Nephron progenitor cell (in vitro differentiated cells): Measurements from ENCODE around the gene KCNA5.

ENCODE experiments used
- DNase-seq: peaks from one replicate; pipeline ENCODE4 v3.0.0; 2021
- H3K27ac Mint-ChIP-seq: 2 replicates; pipeline ENCODE4 v1.8.0; 2021; ENCODE audit warnings: mild to moderate bottlenecking, moderate library complexity, mixed read lengths
- H3K27me3 Mint-ChIP-seq: 2 replicates; pipeline ENCODE4 v1.8.0; 2021; ENCODE audit warnings: mild to moderate bottlenecking, low read depth, mixed read lengths; ENCODE audit not compliant: poor library complexity
- H3K36me3 Mint-ChIP-seq: 2 replicates; pipeline ENCODE4 v1.8.0; 2021; ENCODE audit warnings: low read depth, mixed read lengths
- H3K4me1 Mint-ChIP-seq: 2 replicates; pipeline ENCODE4 v1.8.0; 2021; ENCODE audit warnings: mixed read lengths
- H3K4me3 Mint-ChIP-seq: 2 replicates; pipeline ENCODE4 v1.8.0; 2021; ENCODE audit warnings: mild to moderate bottlenecking, moderate library complexity, mixed read lengths
- H3K9me3 Mint-ChIP-seq: 2 replicates; pipeline ENCODE4 v1.8.0; 2021; ENCODE audit warnings: mild to moderate bottlenecking, moderate library complexity, mixed read lengths
- CTCF ChIP-seq: fragments of 200-600 bp; sonication (generic); IDR thresholded peaks from 2 replicates; pipeline ENCODE4 v1.5.0; 2021; ENCODE audit warnings: antibody characterized with exemption

Gene KCNA5

GRCh38 chr12:5013266-5013730, 30.4 kb upstream of the KCNA5 start:
- H3K4me3 Mint-ChIP-seq = no peak overlapping the region
- peaks cover 27% of the 10 kb centered on the region for H3K27me3 Mint-ChIP-seq
- H3K4me1 Mint-ChIP-seq = peaks cover 14% of the 10 kb centered on the region
- no peak overlapping the region for H3K27ac Mint-ChIP-seq
- no peak for TF ChIP-seq CTCF
- H3K9me3 Mint-ChIP-seq = no peaks in the 10 kb centered on the region
- H3K36me3 Mint-ChIP-seq = no peaks in the 10 kb centered on the region
- DNase-seq = no peak

- DNase-seq = no peak
- TF ChIP-seq CTCF = no peak
- no peaks in the 10 kb centered on the region for H3K36me3 Mint-ChIP-seq
- H3K4me3 Mint-ChIP-seq = no peak overlapping the region
- peaks cover 14% of the 10 kb centered on the region for H3K4me1 Mint-ChIP-seq
- H3K27me3 Mint-ChIP-seq = peaks cover 21% of the 10 kb centered on the region
- H3K9me3 Mint-ChIP-seq = no peaks in the 10 kb centered on the region
- H3K27ac Mint-ChIP-seq = no peak overlapping the region
Measured at GRCh38 chr12:5014269-5014668, 29.4 kb upstream of the KCNA5 start.

- TF ChIP-seq CTCF = no peak
- no peaks in the 10 kb centered on the region for H3K9me3 Mint-ChIP-seq
- no peak for DNase-seq
- H3K36me3 Mint-ChIP-seq = no peaks in the 10 kb centered on the region
- peaks cover 14% of the 10 kb centered on the region for H3K4me1 Mint-ChIP-seq
- H3K27me3 Mint-ChIP-seq = peaks cover 22% of the 10 kb centered on the region
- H3K27ac Mint-ChIP-seq = no peak overlapping the region
- no peak overlapping the region for H3K4me3 Mint-ChIP-seq
Measured at GRCh38 chr12:5015711-5016492, 27.8 kb upstream of the KCNA5 start.

GRCh38 chr12:5016526-5016925, 27.2 kb upstream of the KCNA5 start:
- no peak for TF ChIP-seq CTCF
- no peak overlapping the region for H3K4me3 Mint-ChIP-seq
- no peaks in the 10 kb centered on the region for H3K36me3 Mint-ChIP-seq
- peaks cover 14% of the 10 kb centered on the region for H3K4me1 Mint-ChIP-seq
- H3K27me3 Mint-ChIP-seq = peaks cover 22% of the 10 kb centered on the region
- H3K27ac Mint-ChIP-seq = no peak overlapping the region
- no peaks in the 10 kb centered on the region for H3K9me3 Mint-ChIP-seq
- no peak for DNase-seq

- DNase-seq = no peak
- peaks cover 14% of the 10 kb centered on the region for H3K4me1 Mint-ChIP-seq
- H3K4me3 Mint-ChIP-seq = no peak overlapping the region
- H3K36me3 Mint-ChIP-seq = no peaks in the 10 kb centered on the region
- no peak for TF ChIP-seq CTCF
- H3K27me3 Mint-ChIP-seq = peaks cover 22% of the 10 kb centered on the region
- no peak overlapping the region for H3K27ac Mint-ChIP-seq
- H3K9me3 Mint-ChIP-seq = no peaks in the 10 kb centered on the region
Measured at GRCh38 chr12:5017638-5018348, 25.9 kb upstream of the KCNA5 start.
